Measurements from ENCODE around the gene CCR6.

- no peak for TF ChIP-seq CTCF (IDR thresholded peaks at IDR 0.05)
- TF ChIP-seq POLR2A (IDR thresholded peaks at IDR 0.05), result no peak
Measured at GRCh38 chr6:167130712-167131684, 8.1 kb downstream of the CCR6 start.
